MM.1S (cell line): ENCODE measurements around the gene ZNF354C.

ENCODE experiments used
- DNase-seq: peaks from one replicate; pipeline ENCODE4 v3.0.0-alpha.2; 2015
- H2AFZ ChIP-seq: fragments of 300-600 bp; sonication (generic); 2 replicates; pipeline ENCODE4 v1.6.0; 2016; ENCODE audit warnings: antibody characterized with exemption, low read length
- H3F3A ChIP-seq: fragments of 300-600 bp; sonication (generic); 2 replicates; pipeline ENCODE4 v1.6.1; 2016; ENCODE audit warnings: mild to moderate bottlenecking, antibody characterized with exemption, low read length, moderate library complexity, mixed read lengths; ENCODE audit not compliant: insufficient read depth
- H3K27ac ChIP-seq: fragments of 300-600 bp; sonication (generic); 2 replicates; pipeline ENCODE4 v1.5.1; 2016; ENCODE audit warnings: mild to moderate bottlenecking, low read length
- H3K27me3 ChIP-seq: fragments of 300-600 bp; sonication (generic); replicated peaks from 2 replicates; pipeline ENCODE4 v1.6.0; 2016; ENCODE audit warnings: low read length; ENCODE audit not compliant: insufficient read depth
- H3K36me3 ChIP-seq: fragments of 300-600 bp; sonication (generic); replicated peaks from 2 replicates; pipeline ENCODE4 v1.6.1; 2016; ENCODE audit warnings: mild to moderate bottlenecking, low read length, mixed read lengths; ENCODE audit not compliant: insufficient read depth
- H3K4me1 ChIP-seq: fragments of 300-600 bp; sonication (generic); 2 replicates; pipeline ENCODE4 v1.6.1; 2016; ENCODE audit warnings: low read length, mixed read lengths
- H3K4me2 ChIP-seq: fragments of 300-600 bp; sonication (generic); 2 replicates; pipeline ENCODE4 v1.6.0; 2016; ENCODE audit warnings: low read depth, low read length
- H3K4me3 ChIP-seq: fragments of 300-600 bp; sonication (generic); 2 replicates; pipeline ENCODE4 v1.5.1; 2016; ENCODE audit warnings: low read length, mixed read lengths
- H3K79me2 ChIP-seq: fragments of 300-600 bp; sonication (generic); 2 replicates; pipeline ENCODE4 v1.6.1; 2016; ENCODE audit warnings: mixed run types, low read length, mixed read lengths
- H3K9ac ChIP-seq: fragments of 300-600 bp; sonication (generic); 2 replicates; pipeline ENCODE4 v1.6.1; 2016; ENCODE audit warnings: low read length, mixed read lengths
- H3K9me2 ChIP-seq: fragments of 300-600 bp; sonication (generic); replicated peaks from 2 replicates; pipeline ENCODE4 v1.6.1; 2016; ENCODE audit warnings: mild to moderate bottlenecking, low read length, mixed read lengths; ENCODE audit not compliant: insufficient read depth
- H3K9me3 ChIP-seq: fragments of 300-600 bp; sonication (generic); replicated peaks from 2 replicates; pipeline ENCODE4 v1.6.1; 2016; ENCODE audit warnings: mild to moderate bottlenecking, low read length, mixed read lengths; ENCODE audit not compliant: insufficient read depth
- H4K20me1 ChIP-seq: fragments of 300-600 bp; sonication (generic); 2 replicates; pipeline ENCODE4 v1.6.1; 2016; ENCODE audit warnings: mild to moderate bottlenecking, low read length, moderate library complexity, mixed read lengths; ENCODE audit not compliant: insufficient read depth
- EZH2 ChIP-seq: fragments of 300-600 bp; sonication (generic); optimal IDR thresholded peaks from 2 replicates; pipeline ENCODE3; 2017; ENCODE audit warnings: low read depth, mild to moderate bottlenecking, antibody characterized with exemption, low read length, mixed read lengths
- EZH2phosphoT487 ChIP-seq: fragments of 300-600 bp; sonication (generic); IDR thresholded peaks from 2 replicates; pipeline ENCODE4 v1.6.1; 2018; ENCODE audit warnings: antibody characterized with exemption, low read length
- TF ChIP-seq, protein P1 (sequence below): fragments of 300-600 bp; sonication (generic); IDR thresholded peaks from 2 replicates; pipeline ENCODE4 v1.5.1; 2016; ENCODE audit warnings: antibody characterized with exemption, low read length, mixed read lengths

The ZNF354C gene

DNA sequence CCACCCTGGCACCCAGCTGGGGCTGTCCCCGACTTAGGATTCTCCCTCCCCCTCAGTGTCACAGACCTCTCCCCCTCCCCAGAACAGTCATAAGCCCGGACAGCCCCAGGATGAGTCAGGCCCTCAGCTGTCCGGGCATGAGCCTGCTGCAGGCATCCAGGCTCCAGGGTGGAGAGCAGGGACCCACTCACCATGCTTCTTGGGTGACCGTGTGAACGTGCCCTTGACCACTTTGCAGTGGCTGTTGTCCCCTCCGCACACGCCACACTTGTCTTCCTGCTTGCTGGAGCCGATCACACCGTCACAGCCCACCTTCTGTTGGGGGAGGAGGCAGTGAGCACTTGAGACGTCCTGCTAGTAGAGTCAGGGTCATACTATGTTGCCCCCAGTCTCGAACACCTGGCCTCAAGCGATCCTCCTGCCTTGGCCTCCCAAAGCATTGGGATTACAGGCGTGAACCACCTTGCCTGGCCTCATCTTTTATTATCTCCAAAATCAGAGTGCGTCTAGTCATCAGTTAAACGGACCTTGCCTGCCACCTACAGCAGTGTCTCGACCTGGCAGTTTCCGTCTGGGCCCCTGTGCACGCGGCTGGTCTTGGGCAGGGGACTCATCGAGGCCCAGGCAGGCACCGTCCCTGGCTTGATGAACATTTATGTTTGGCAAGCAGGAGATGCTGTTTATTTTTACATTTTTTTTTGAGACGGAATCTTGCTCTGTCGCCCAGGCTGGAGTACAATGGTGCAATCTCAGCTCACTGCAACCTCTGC lies 72.6 kb downstream of the ZNF354C start:
- no peak overlapping the region for H3K4me2 ChIP-seq
- no peaks in the 10 kb centered on the region for H3K4me1 ChIP-seq
- no peaks in the 10 kb centered on the region for H3K36me3 ChIP-seq
- no peak overlapping the region for H3K9ac ChIP-seq
- TF ChIP-seq, protein P1, sequence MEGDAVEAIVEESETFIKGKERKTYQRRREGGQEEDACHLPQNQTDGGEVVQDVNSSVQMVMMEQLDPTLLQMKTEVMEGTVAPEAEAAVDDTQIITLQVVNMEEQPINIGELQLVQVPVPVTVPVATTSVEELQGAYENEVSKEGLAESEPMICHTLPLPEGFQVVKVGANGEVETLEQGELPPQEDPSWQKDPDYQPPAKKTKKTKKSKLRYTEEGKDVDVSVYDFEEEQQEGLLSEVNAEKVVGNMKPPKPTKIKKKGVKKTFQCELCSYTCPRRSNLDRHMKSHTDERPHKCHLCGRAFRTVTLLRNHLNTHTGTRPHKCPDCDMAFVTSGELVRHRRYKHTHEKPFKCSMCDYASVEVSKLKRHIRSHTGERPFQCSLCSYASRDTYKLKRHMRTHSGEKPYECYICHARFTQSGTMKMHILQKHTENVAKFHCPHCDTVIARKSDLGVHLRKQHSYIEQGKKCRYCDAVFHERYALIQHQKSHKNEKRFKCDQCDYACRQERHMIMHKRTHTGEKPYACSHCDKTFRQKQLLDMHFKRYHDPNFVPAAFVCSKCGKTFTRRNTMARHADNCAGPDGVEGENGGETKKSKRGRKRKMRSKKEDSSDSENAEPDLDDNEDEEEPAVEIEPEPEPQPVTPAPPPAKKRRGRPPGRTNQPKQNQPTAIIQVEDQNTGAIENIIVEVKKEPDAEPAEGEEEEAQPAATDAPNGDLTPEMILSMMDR: no peak
- TF ChIP-seq EZH2phosphoT487 (no peak), EZH2 (no peak)
- no peak overlapping the region for H3K4me3 ChIP-seq
- no peaks in the 10 kb centered on the region for H4K20me1 ChIP-seq
- H3K79me2 ChIP-seq: no peaks in the 10 kb centered on the region
- no peak for DNase-seq
- H3K9me3 ChIP-seq: no peaks in the 10 kb centered on the region
- no peak overlapping the region for H3K27ac ChIP-seq
- H2AFZ ChIP-seq: no peak overlapping the region
- peaks cover 25% of the 10 kb centered on the region for H3K27me3 ChIP-seq
- H3K9me2 ChIP-seq: no peaks in the 10 kb centered on the region
- H3F3A ChIP-seq: no peaks in the 10 kb centered on the region
